ENCODE data around the gene MSTN.

DNA sequence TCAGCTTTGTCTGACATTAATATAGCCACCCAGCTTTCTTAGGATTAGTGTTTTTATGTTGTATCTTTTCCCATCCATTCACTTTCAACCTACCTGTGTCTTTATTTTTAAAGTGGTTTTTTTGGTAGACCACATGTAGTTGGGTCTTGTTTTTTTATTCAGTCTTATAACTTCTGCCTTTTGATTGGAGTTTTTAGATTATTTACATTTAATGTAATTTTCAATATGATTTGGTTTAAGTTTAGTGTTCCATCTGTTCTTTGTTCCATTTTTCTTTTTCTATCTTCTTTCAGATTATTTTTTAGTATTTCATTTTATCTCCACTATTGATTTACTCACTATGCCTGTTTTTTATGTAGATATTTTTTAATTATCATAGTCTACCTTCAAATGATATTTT, 13.1 kb upstream of the MSTN start:
- TF ChIP-seq EZH2 (IDR thresholded peaks at IDR 0.05; ENCODE audit: borderline replicate concordance, low read depth, low read length, severe bottlenecking), result no peak
- TF ChIP-seq, protein P1, sequence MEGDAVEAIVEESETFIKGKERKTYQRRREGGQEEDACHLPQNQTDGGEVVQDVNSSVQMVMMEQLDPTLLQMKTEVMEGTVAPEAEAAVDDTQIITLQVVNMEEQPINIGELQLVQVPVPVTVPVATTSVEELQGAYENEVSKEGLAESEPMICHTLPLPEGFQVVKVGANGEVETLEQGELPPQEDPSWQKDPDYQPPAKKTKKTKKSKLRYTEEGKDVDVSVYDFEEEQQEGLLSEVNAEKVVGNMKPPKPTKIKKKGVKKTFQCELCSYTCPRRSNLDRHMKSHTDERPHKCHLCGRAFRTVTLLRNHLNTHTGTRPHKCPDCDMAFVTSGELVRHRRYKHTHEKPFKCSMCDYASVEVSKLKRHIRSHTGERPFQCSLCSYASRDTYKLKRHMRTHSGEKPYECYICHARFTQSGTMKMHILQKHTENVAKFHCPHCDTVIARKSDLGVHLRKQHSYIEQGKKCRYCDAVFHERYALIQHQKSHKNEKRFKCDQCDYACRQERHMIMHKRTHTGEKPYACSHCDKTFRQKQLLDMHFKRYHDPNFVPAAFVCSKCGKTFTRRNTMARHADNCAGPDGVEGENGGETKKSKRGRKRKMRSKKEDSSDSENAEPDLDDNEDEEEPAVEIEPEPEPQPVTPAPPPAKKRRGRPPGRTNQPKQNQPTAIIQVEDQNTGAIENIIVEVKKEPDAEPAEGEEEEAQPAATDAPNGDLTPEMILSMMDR (IDR thresholded peaks at IDR 0.05; ENCODE audit: borderline replicate concordance, extremely low read depth, low read length, poor library complexity, severe bottlenecking), result no peak

Measured in DND-41 (cell line).